IPS-15b (cell line): Measurements from ENCODE around the gene NAMPT.

Source experiments
- H3K27me3 ChIP-seq: one replicate; pipeline ENCODE4 v1.6.1; 2013; ENCODE audit warnings: low read length; ENCODE audit not compliant: control insufficient read depth, insufficient read depth
- H3K36me3 ChIP-seq: one replicate; pipeline ENCODE4 v1.6.1; 2013; ENCODE audit warnings: low read length; ENCODE audit not compliant: control insufficient read depth, insufficient read depth
- H3K4me1 ChIP-seq: one replicate; pipeline ENCODE4 v1.6.1; 2013; ENCODE audit warnings: mild to moderate bottlenecking, low read length; ENCODE audit not compliant: control insufficient read depth, insufficient read depth
- H3K4me3 ChIP-seq: one replicate; pipeline ENCODE4 v1.5.1; 2013; ENCODE audit warnings: low read depth, low read length
- H3K9ac ChIP-seq: one replicate; pipeline ENCODE4 v1.6.1; 2013; ENCODE audit warnings: low read depth, mild to moderate bottlenecking, low read length
- H3K9me3 ChIP-seq: one replicate; pipeline ENCODE4 v1.6.1; 2013; ENCODE audit warnings: mild to moderate bottlenecking, low read length; ENCODE audit not compliant: control insufficient read depth, insufficient read depth

NAMPT gene

GRCh38 chr7:106199024-106199423 lies 85.8 kb downstream of the NAMPT start:
- no peaks in the 10 kb centered on the region for H3K4me1 ChIP-seq

More at GRCh38 chr7:106199024-106199423, 85.8 kb downstream of the NAMPT start:
- H3K4me3 ChIP-seq, result no peak overlapping the region
- no peaks in the 10 kb centered on the region for H3K36me3 ChIP-seq
- no peaks in the 10 kb centered on the region for H3K27me3 ChIP-seq
- no peak overlapping the region for H3K9ac ChIP-seq
- no peaks in the 10 kb centered on the region for H3K9me3 ChIP-seq
